GM10266 (cell line): ENCODE measurements around the gene SLU7.

Experiments
- DNase-seq: peaks from one replicate; pipeline ENCODE4 v3.0.0; 2012; ENCODE audit errors: extremely low spot score
- TF ChIP-seq, protein P1 (sequence below): IDR thresholded peaks from 2 replicates; pipeline ENCODE4 v1.5.1; 2012; ENCODE audit warnings: mild to moderate bottlenecking, low read depth; ENCODE audit not compliant: control insufficient read depth, insufficient read depth; ENCODE audit errors: missing control alignments

SLU7 gene

DNA sequence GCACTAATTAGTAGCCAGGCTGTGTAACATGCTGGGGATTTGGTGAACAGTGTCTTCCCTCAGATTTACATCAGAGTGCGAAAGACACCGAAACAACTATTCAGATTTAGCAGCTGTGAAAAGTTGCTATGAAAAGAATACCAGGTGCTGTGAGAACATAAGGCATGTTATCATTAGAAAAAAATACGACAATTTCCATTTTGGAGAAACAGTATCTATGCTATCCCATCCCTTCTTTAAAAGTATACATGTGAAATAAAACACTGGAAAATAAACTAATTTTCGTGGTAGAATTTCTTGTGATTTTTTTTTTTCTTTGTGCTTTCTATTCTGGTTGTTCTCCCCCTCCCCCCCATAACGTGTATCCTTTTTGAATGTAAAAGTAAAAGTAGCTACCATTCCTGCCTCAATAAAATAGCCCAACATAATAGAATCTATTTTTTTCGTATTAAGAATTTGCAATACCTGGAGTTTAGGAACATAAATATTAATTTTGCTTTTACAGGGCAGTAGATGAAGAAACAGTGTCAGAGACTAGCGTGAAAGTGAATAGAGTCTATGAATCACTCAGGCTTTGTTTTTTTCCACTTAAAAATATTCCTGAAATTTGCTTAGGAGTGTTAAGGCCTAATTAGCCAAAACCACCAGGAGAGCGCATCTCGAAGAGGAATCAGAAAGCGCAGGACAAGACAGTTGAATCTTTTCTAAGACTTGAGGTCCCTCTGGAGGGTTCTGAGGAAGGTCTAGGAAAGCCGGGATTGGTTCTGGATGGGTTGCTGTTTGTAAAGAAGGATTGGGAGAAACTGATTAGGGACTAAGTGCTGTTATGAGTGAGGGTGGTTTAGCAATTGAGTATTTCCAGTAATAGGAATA lies 813 bp upstream of the SLU7 start:
- no peak for DNase-seq
- TF ChIP-seq, protein P1, sequence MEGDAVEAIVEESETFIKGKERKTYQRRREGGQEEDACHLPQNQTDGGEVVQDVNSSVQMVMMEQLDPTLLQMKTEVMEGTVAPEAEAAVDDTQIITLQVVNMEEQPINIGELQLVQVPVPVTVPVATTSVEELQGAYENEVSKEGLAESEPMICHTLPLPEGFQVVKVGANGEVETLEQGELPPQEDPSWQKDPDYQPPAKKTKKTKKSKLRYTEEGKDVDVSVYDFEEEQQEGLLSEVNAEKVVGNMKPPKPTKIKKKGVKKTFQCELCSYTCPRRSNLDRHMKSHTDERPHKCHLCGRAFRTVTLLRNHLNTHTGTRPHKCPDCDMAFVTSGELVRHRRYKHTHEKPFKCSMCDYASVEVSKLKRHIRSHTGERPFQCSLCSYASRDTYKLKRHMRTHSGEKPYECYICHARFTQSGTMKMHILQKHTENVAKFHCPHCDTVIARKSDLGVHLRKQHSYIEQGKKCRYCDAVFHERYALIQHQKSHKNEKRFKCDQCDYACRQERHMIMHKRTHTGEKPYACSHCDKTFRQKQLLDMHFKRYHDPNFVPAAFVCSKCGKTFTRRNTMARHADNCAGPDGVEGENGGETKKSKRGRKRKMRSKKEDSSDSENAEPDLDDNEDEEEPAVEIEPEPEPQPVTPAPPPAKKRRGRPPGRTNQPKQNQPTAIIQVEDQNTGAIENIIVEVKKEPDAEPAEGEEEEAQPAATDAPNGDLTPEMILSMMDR: no peak

DNA sequence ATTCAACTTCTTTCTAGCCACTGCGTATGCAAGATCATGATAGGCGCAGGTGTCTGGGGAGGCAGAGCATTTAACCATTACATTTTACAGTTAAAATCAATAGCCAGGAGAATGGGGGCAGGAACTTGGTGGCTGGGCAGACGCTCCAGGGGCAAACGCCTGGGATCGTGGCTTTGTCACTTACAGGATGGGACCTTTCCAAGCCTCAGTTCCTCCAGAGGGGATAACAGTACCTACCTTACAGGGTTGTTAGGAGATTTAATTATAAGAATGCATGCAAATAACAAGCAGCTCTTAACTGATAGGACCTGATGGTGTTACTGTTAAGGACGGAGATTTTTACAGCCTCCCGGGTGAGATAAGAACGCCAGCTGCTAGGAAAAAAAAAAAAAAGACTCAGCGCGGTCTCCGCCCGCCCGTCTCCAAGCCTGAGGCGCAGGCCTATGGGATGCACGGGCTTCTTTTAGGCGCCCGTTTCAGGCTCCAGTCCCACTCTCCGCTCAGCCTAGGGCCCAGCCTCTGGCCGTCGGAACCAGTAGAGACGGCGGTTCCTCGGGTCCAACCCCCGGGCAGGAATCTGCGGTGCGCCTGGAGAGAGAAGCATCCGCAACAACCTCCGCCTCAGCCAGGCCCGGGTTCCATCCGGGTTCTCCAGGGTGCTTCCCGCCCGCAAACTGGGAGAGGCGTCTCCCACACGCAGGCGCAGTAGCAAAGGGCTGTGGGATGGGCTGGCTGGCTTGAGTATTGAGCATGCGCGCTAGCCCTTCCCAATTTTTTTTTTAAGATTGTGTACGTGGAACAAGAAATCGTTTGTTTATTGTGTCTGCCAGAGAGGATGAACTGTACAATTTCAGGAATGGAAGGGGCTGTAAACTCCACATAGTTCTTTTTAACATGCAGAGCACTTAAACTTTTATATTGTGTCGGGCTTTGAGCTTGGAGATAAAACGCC lies 19.2 kb downstream of the SLU7 start, which contains the start of gene FAM200C:
FAM200C (minus strand) TSS at position 653 of the 952 bp plus-strand sequence. CDS start 4,564 bp downstream, outside the sequence.
- DNase-seq: peak; percentile 87
- TF ChIP-seq, protein P1: no peak

DNA sequence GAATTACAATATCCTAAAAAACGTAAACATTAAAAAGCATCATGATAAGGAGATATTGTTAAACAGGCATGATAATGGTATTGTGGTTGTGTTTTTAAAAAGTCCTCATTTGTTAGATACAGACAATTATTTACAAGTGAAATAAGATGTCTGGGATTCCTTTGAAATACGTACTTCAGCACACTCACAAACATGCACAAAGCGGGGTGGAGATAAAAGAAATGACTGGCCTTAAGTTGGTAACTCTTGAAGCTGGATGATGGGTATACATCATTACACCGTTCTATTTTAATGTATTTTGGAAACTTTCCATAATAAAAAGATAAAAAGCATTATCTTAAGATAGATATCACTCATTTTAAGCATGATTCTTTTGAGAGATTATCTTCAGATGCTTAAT lies 20.1 kb downstream of the SLU7 start:
- TF ChIP-seq, protein P1: no peak
- no peak for DNase-seq

DNA sequence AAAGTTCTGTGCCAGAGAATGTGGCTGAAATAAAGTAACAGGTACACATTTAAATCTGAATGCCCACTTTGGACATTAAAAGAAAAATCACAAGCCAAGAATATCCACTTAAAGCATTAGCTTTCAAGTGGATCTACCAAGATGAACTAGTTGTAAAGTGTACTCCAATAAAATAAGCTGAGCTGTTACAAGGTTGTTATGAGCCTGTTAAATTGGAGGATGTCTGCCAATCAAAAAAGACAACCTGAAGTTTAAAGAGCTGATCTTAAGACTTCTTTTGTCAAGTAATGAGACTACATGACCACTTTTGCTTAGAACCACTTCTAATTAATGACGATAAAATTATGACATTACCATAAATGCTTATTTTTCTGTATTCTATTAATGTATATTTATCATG lies 21.4 kb downstream of the SLU7 start:
- no peak for DNase-seq
- TF ChIP-seq, protein P1: no peak

DNA sequence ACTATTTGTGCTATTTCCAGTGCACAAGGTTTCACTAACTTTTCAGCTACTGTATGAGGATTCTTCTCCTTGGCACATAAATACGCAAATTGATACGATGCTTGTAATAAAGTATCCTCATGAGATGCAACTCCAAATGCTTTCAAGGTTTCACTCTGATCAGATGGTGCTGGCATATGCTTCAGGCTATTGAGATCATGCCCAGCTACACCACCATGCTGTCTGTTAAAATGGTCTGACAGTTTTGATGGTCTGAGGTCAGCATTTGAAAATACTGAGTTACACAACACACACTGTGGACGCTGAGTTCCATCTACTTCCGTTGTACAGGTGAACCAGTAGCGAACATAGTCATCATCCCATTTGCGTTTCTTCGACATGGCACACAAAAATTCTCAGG lies 23.8 kb downstream of the SLU7 start:
- DNase-seq: no peak
- TF ChIP-seq, protein P1: no peak

DNA sequence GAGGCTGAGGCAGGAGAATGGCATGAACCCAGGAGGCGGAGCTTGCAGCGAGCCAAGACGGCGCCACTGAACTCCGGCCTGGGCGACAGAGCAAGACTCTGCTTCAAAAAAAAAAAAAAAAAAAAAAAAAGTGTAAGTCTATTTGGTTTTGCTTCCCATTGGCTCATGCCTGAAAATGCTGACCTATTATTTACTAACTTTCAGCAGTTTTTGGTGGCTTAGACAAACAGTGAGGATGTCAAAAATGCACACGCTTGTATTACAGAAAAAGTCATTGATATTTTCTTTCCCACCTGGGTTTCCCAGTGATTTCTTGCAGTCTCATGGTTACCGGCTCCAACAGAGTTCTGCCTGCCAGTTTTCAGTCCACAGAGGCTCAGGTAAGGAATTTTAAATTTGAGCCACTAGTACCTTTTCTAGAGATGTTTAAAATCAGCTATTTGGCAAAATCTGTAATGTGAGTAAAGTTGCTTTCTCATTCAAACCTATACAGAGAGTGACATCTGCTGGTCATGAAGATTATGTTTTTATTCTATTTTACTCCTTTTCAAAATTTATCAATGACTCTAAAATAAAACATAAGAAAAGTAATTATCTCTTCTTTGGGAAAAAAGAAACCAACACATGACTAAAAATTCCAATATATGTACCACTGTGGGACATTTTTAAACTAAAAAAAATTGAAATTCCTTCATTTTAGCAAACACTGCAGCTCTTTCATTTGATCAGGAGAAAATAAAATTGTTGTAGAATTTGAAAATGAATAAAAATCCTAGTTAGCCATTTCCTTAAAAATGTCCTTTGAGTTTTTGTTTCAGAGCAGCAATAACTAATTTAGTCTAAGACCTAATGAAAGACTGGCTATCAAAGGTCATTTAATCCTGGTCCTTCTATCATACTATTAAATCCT lies 27.8 kb downstream of the SLU7 start:
- DNase-seq: peak; percentile 17
- TF ChIP-seq, protein P1: peak; percentile 31
